ENCODE data around the gene KIAA1614.

- TF ChIP-seq, protein P1, sequence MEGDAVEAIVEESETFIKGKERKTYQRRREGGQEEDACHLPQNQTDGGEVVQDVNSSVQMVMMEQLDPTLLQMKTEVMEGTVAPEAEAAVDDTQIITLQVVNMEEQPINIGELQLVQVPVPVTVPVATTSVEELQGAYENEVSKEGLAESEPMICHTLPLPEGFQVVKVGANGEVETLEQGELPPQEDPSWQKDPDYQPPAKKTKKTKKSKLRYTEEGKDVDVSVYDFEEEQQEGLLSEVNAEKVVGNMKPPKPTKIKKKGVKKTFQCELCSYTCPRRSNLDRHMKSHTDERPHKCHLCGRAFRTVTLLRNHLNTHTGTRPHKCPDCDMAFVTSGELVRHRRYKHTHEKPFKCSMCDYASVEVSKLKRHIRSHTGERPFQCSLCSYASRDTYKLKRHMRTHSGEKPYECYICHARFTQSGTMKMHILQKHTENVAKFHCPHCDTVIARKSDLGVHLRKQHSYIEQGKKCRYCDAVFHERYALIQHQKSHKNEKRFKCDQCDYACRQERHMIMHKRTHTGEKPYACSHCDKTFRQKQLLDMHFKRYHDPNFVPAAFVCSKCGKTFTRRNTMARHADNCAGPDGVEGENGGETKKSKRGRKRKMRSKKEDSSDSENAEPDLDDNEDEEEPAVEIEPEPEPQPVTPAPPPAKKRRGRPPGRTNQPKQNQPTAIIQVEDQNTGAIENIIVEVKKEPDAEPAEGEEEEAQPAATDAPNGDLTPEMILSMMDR (IDR thresholded peaks at IDR 0.05) = no peak
- TF ChIP-seq GABPA (IDR thresholded peaks at IDR 0.05; ENCODE audit: low read depth) = no peak
- TF ChIP-seq TAF1 (IDR thresholded peaks at IDR 0.05; ENCODE audit: borderline replicate concordance, low read depth, low read length) = no peak
- TF ChIP-seq, protein P2, sequence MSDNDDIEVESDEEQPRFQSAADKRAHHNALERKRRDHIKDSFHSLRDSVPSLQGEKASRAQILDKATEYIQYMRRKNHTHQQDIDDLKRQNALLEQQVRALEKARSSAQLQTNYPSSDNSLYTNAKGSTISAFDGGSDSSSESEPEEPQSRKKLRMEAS (IDR thresholded peaks at IDR 0.05; ENCODE audit: low read depth) = no peak
- no peak for TF ChIP-seq EP300 (IDR thresholded peaks at IDR 0.05; ENCODE audit: borderline replicate concordance in 1 of 2, low read depth in 1 of 2, low read length in 1 of 2)
- no peak for TF ChIP-seq POLR2AphosphoS5 (IDR thresholded peaks at IDR 0.05; ENCODE audit: low read depth, low read length)
- no peak for TF ChIP-seq NFIC (IDR thresholded peaks at IDR 0.05; ENCODE audit: borderline replicate concordance)
- no peak for TF ChIP-seq TCF12 (IDR thresholded peaks at IDR 0.05)
- no peak for TF ChIP-seq SMC3 (IDR thresholded peaks at IDR 0.05; ENCODE audit: low read depth, low read length)
- no peak for TF ChIP-seq REST (IDR thresholded peaks at IDR 0.05; ENCODE audit: low read depth, low read length)
- no peak for TF ChIP-seq CHD2 (IDR thresholded peaks at IDR 0.05; ENCODE audit: low read length, partially characterized antibody)
Measured at GRCh38 chr1:180981596-180982387, 69.1 kb downstream of the KIAA1614 start.
